Peyer's patch (tissue), 4 donors: ENCODE data around the gene TCAP.

Source experiments
- POLR2A ChIP-seq, 2 donors: fragments of 450-650 bp; IDR thresholded peaks; one replicate each; pipeline ENCODE4 v1.5.1; 2017; ENCODE audit warnings: antibody characterized with exemption in 2 of 2, mild to moderate bottlenecking in 2 of 2, moderate library complexity in 2 of 2
- TF ChIP-seq, protein P1 (sequence below), 6 experiments: fragments of 450-650 bp in 4 of 6; fragments of 200-600 bp in 2 of 6; sonication (generic) in 1 of 6; IDR thresholded peaks; one replicate each; pipeline ENCODE4 v1.5.1; 2017 to 2019; ENCODE audit warnings: antibody characterized with exemption in 6 of 6, mild to moderate bottlenecking in 3 of 6, moderate library complexity in 1 of 6

DNA sequence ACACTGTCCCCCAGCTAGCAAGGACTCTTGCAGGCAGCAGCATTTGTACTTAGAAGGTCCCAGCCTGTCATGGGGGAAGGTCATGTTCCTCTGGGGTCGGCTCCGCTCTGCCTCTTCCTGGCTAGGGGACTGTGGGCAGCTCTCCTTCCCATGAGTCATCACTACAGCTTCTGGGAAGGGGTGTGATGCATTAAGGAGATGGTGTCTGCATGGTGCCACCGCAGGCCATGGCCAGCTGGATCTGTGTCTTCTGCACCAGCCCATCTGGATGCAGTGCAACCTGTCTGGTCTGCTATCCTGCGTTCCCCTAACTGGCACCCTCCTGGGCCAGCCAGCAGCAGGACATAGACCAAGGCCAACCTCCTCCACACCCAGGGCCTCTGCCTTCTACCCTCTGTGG, 21.9 kb upstream of the TCAP start:
- no peak for TF ChIP-seq POLR2A (IDR thresholded peaks at IDR 0.05)
- TF ChIP-seq, protein P1, sequence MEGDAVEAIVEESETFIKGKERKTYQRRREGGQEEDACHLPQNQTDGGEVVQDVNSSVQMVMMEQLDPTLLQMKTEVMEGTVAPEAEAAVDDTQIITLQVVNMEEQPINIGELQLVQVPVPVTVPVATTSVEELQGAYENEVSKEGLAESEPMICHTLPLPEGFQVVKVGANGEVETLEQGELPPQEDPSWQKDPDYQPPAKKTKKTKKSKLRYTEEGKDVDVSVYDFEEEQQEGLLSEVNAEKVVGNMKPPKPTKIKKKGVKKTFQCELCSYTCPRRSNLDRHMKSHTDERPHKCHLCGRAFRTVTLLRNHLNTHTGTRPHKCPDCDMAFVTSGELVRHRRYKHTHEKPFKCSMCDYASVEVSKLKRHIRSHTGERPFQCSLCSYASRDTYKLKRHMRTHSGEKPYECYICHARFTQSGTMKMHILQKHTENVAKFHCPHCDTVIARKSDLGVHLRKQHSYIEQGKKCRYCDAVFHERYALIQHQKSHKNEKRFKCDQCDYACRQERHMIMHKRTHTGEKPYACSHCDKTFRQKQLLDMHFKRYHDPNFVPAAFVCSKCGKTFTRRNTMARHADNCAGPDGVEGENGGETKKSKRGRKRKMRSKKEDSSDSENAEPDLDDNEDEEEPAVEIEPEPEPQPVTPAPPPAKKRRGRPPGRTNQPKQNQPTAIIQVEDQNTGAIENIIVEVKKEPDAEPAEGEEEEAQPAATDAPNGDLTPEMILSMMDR (IDR thresholded peaks at IDR 0.05) = no peak
